Measurements from ENCODE around the gene SLC3A2. TPM values are rescaled to one million over a fixed set of nuclear protein-coding genes. Genes with fewer than 3 reads are reported as not detected.

SLC3A2 gene
- total RNA-seq, 1 experiment from 2014 or later: 290 TPM

DNA sequence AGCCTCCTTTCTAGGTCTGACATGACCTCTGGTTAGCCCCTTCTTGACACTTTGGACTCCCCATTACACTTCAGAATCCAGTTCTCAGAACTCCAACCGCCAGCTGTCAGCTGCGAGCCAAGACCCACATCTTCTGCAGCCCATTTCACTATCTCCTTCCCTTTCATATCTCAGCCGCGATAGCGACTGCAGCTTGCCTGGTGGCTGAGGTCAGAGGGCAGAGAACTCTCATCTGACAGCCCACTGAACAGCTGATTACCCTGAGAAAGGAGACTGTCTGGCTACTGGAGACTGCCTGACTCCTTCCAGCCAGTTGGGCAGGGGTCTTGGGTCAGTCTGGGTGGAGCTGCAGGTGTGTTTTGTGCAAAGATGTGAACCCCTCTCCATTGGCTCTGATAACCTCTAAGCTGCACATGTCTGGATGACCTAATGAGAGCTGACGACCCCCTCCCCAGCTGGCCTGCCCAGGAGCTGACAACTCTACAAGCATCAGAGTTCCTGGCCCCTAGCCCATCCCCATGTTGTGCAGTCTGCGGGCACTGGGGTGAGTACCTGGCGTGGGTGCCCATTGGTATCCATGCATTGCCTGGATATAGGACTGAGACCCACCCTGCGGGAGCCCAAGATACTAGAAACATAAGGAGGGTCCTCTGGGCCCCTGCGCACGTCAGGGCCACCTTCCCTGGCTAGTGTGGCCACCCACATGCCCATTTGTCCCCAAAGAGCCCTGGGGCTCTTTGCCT, 39.4 kb downstream of the SLC3A2 start:
- no CpG with 5 or more reads among the region's 11 CpGs for WGBS (ENCODE audit: extremely low coverage, insufficient read length, low lambda C conversion rate)
- H3K9me3 Mint-ChIP-seq: no peaks in the 10 kb centered on the region; a peak in 1 of 5 replicates

More for the DNA sequence above, 39.4 kb downstream of the SLC3A2 start:
- Histone ChIP-seq H3K56ac (ENCODE audit: insufficient read length, low read depth, low read length) (no peak overlapping the region), H3K14ac (ENCODE audit: insufficient read depth, low read length) (no peak overlapping the region), H3T11ph (ENCODE audit: low read length) (no peak overlapping the region), H2BK15ac (ENCODE audit: low read depth, low read length) (no peak overlapping the region), H2BK5ac (ENCODE audit: insufficient read length, low read length) (no peak overlapping the region), H3K27me3 (ENCODE audit: insufficient read depth, low read length) (peaks cover 2% of the 10 kb centered on the region), H3K23ac (ENCODE audit: insufficient read length, low read depth, low read length) (no peak overlapping the region), H4K20me1 (ENCODE audit: control insufficient read depth, insufficient read depth, insufficient read length) (no peaks in the 10 kb centered on the region), H2AFZ (ENCODE audit: low read length) (no peak overlapping the region), H3K79me1 (ENCODE audit: insufficient read depth, low read depth, low read length, poor library complexity, severe bottlenecking) (no peaks in the 10 kb centered on the region), H3K4me1 (ENCODE audit: insufficient read depth, low read length) (no peaks in the 10 kb centered on the region), H2BK12ac (ENCODE audit: insufficient read length, low read depth, low read length) (no peak overlapping the region), H3K9me3 (ENCODE audit: control insufficient read depth, low read depth, low read length) (no peaks in the 10 kb centered on the region), H3K79me2 (ENCODE audit: insufficient read depth, low read length) (no peaks in the 10 kb centered on the region), H2AK5ac (ENCODE audit: insufficient read length, low read length) (no peak overlapping the region), H4K91ac (ENCODE audit: insufficient read length, low read depth, low read length) (no peak overlapping the region), H3K18ac (ENCODE audit: insufficient read length, low read depth, low read length) (no peak overlapping the region), H3K9ac (ENCODE audit: extremely low read depth, insufficient read length, low read length) (no peak overlapping the region), H4K8ac (replicated peaks; ENCODE audit: insufficient read length, low read depth, low read length) (no peak overlapping the region), H3K4ac (ENCODE audit: low read depth, low read length) (no peak overlapping the region), H2BK120ac (ENCODE audit: low read depth, low read length, poor library complexity, severe bottlenecking) (no peak overlapping the region), H3K23me2 (ENCODE audit: insufficient read length, low read depth, low read length, poor library complexity, severe bottlenecking) (peaks cover 5% of the 10 kb centered on the region), H4K5ac (ENCODE audit: insufficient read length, low read depth, low read length) (no peak overlapping the region), H3K4me2 (ENCODE audit: insufficient read depth, insufficient read length, low read length) (no peak overlapping the region), H3K27ac (ENCODE audit: insufficient read length, low read depth, low read length) (no peak overlapping the region), H2BK20ac (ENCODE audit: low read depth, low read length, poor library complexity, severe bottlenecking) (no peak overlapping the region)
- peak overlapping the region in 1 of 2 experiments; percentile 4; a peak in 2 of 5 replicates for H3K4me3 Mint-ChIP-seq
- TF ChIP-seq, protein P1, sequence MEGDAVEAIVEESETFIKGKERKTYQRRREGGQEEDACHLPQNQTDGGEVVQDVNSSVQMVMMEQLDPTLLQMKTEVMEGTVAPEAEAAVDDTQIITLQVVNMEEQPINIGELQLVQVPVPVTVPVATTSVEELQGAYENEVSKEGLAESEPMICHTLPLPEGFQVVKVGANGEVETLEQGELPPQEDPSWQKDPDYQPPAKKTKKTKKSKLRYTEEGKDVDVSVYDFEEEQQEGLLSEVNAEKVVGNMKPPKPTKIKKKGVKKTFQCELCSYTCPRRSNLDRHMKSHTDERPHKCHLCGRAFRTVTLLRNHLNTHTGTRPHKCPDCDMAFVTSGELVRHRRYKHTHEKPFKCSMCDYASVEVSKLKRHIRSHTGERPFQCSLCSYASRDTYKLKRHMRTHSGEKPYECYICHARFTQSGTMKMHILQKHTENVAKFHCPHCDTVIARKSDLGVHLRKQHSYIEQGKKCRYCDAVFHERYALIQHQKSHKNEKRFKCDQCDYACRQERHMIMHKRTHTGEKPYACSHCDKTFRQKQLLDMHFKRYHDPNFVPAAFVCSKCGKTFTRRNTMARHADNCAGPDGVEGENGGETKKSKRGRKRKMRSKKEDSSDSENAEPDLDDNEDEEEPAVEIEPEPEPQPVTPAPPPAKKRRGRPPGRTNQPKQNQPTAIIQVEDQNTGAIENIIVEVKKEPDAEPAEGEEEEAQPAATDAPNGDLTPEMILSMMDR (conservative IDR thresholded peaks at IDR 0.05): no peak
- no peak for DNase-seq
- no peaks in the 10 kb centered on the region; a peak in 1 of 7 replicates for H3K36me3 Mint-ChIP-seq (ENCODE audit: insufficient read depth in 1 of 3, low read depth in 3 of 3)
- H3K27me3 Mint-ChIP-seq (ENCODE audit: low read depth): peaks cover 54% of the 10 kb centered on the region
- peak overlapping the region in 1 of 3 experiments; percentile 8; a peak in 1 of 7 replicates for H3K27ac Mint-ChIP-seq
- peaks cover 27 to 48% of the 10 kb centered on the region in 2 experiments for H3K4me1 Mint-ChIP-seq

Measured in H9 (cell line).